ENCODE results near the gene ATG4B.
A peak's percentile ranks its signal among the peaks of the same experiment; 100 is the strongest.

Gene ATG4B

GRCh38 chr2:241666627-241667400 lies 29.3 kb downstream of the ATG4B start:
- DNase-seq (ENCODE audit: low spot score): no peak

- DNase-seq (ENCODE audit: low spot score): no peak
Measured at GRCh38 chr2:241668354-241668753, 30.9 kb downstream of the ATG4B start.

DNA sequence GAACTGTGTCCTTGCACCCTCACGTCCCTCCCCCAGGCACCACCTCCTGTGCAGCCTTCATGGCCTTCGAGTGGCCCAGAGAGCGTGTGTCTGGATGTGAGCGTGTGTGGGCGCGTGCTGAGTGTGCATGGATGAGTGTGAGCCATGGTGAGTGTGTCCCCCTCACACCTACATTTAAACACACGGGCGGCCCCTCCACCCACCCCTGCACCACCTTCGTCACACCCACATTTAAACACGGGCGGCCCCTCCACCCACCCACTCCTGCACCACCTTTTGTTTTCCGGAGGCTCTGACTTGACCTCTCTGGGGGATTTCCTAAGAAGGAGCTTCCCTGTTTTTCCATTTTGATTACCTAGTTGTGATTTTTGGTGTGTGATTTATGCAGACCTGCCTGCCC lies 31.3 kb downstream of the ATG4B start:
- DNase-seq (ENCODE audit: low spot score): no peak

DNA sequence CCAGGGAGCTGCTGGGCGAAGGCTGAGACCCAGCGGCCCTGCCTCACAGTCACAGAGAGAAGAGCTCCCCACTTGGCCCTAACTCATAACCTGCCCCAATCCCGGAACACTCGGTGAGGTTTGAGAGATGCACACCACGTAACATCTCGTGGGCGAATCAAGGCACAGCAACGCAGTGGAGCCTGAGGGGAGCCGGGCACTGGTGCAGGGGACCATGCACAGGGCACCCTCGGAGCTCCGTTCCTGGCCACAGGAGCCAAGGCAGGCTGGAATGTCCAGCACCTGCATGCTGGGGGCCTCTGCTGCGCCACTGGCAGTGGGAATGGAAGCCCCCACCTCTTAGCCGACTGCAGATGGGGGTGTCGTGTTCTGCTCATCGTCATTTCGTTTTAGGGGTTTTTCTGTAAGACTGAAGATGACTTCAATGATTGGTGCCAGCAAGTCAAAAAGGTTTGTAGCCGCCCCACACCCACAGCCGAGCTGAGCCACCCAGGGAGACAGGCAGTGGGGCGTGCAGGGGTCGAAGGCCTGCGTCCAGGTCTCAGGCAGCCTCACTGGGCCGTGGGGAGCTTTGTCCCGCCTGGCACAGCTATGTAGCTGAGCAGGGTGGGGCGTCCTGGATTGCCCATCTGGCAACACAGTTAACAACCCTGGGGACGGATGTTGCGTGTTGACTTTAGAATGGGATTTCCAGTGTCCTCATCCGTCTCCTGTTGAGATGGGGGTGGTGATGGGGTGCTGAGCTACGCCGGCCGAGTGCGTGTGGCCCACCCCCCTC lies 33.0 kb downstream of the ATG4B start:
- no peak for DNase-seq (ENCODE audit: low spot score)

- DNase-seq (ENCODE audit: low spot score): no peak
Measured at GRCh38 chr2:241671457-241672240, 34.2 kb downstream of the ATG4B start.

DNA sequence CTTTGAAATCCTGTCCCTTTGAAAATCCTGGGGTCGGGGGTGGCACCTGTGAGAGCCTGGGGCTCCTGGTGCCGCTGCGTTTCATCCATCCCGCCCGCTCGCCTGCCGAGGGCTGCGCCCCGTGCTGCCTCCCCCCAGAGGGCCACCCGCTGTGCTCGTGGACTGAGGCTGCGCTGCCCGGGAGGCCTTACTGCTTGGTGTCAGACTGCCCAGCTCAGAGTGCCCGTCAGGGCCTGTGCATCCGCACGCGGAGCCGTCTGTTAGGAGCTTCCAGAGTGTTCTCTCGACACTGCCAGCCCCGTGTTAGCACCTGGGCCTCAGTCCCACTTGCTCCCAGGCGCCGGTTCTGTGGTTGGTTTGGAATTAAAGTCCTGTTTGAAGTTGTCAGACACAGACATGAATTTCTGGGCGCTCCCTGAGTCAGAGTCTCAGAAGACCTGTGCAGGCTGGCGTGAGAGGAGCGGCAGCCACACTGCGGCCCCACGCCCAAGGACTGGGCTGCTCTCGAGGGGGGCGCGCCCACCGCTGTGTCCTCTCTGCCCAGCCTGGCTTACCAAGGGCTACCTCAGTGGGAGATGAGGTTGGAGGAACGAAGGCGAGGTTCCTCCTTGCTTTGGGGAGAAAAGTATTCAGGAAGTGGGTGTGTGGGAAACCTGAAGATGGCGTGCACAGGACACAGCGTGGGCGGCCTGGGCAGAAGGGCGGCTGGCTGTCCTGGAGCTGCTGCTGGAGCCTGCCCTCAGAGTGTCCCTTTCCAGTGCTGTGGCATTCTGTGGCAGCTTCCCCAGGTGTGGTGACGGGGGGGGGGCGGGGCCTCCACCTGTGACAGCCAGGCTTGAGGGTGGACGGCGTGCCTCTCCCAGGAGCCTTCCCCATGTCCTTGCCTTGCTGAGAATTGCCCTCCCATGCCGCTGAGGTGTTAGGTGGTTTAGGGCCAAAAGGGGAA lies 35.0 kb downstream of the ATG4B start:
- DNase-seq (ENCODE audit: low spot score): no peak

DNA sequence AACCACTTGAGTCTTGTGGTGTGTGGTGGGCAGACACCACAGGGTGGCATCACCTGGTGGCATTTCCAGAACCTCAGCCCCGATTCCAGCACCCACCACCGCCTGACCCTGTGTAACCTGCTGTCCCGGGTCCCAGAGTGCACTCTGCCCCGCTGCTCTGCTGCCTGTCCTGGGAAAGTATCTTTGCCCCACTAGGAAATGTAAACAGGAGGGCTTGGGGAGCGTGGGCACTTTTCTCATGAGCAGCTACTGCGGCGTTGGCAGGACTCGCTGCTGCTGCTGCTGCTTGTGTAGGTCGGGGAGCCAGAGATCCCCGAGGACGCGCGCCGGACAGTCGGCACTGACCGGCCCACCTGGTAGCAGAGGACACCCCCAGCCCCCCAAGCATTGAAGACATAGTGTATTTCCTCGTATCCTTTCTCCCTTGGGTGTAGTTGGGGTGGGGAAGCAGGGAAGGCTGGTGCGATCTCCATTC lies 35.7 kb downstream of the ATG4B start:
- DNase-seq (ENCODE audit: low spot score): no peak

DNA sequence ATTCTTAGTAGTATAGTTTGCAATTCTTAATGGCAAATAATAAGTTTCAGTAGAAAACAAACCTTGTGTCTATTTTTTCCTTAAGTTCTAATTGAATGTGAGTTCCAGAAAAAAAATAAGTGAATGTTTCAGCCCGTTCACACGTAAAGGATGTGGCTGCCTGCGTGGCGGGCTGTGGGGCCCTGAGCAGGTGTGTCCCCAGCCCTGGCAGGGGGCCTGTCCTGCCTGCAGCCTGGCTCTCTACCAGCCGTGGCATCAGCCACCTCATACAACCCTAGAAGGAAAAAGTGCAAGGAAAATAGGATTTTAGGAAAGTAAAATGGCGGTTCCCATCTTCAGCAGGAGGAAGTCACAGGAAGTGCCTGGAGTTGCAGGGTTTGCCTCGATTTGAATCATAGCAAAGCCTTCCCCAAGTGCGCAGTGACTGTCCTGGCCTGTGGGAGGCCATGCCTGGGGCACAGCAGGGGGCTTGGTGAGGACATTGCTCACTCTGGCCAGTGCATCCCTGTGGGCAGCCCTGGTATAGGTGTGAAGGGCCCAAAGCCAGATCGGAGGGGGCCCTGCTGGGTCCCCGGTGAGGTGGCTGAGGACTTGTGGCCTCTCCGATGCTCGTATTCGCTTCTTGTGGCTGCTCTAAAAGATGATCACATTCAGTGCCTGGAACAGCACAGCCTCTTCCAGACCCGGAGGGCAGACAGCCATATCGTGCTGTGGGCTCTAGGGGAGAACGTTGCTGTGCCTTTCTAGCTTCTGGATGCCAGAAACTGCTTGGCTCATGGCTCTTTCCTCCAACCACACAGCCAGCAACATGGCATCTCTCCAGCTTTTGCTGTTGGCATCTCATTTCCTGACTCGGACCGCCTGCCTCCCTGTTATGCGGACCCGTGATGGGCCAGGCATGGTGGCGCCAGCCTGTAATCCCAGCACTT lies 36.6 kb downstream of the ATG4B start:
- no peak for DNase-seq (ENCODE audit: low spot score)

DNA sequence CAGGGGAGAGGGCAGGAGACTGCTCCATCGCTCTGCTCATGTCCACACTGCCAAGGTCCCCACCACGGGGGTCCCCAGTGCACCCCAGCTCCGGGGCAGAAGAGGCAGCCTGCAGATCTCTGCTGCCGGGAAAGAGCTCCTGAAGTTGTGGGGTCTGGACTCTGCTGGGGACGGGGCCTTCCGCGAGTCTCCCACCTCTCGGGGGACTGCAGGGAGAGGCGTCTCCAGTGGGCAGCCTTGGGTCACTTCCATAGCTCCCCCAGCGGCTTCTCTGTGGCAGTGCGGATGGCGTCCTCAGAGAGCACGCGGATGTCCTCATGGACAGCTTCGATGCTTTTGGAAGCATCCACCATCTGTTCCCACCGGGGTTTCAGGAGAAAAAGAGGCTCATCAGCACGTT lies 38.4 kb downstream of the ATG4B start:
- no peak for DNase-seq (ENCODE audit: low spot score)

- DNase-seq (ENCODE audit: low spot score): no peak
Measured at GRCh38 chr2:241676665-241677064, 39.2 kb downstream of the ATG4B start.

GRCh38 chr2:241677392-241677791 lies 39.9 kb downstream of the ATG4B start:
- DNase-seq (ENCODE audit: low spot score): no peak

DNA sequence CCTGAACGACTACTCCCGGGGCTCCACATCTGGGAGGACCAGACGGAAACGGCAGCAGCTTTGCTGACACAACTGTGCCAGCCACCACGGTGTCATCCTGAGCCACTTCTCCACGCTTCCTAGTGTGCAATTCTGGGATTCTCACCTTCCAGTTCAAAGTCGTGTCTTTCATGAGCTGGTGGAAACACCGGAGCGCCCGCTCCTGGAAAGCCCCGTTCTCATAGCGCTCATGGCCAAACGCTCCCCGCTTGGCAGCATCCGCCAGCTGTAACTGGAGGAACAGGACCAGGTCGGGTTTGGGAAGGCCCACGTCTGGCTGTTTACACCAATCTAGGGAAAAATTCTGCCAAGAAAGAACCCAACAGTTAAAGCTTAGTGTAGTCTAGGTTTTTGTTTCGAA lies 40.8 kb downstream of the ATG4B start:
- no peak for DNase-seq (ENCODE audit: low spot score)

GRCh38 chr2:241678784-241679540 lies 41.5 kb downstream of the ATG4B start:
- no peak for DNase-seq (ENCODE audit: low spot score)

DNA sequence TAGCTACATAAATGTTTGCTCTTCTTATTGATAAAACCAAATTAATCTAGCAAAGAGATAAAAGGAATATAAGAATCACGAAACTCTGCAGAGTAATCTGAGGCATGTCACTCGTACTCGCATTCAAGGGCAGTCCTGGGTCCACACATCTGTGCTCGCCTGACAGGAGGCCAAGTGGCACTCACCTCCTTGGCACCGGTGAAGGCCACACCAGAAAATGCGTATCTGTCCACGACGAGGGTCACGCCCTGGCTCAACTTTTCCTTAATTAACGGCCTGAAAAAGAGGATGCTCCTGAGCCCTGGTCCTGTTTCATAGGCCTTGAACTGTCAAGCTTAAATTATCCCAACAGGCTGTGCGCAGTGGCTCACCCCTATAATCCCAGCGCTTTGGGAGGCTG lies 42.6 kb downstream of the ATG4B start:
- DNase-seq (ENCODE audit: low spot score): no peak

- DNase-seq (ENCODE audit: low spot score): peak; percentile 45
Measured at GRCh38 chr2:241680827-241681599, 43.5 kb downstream of the ATG4B start.

DNA sequence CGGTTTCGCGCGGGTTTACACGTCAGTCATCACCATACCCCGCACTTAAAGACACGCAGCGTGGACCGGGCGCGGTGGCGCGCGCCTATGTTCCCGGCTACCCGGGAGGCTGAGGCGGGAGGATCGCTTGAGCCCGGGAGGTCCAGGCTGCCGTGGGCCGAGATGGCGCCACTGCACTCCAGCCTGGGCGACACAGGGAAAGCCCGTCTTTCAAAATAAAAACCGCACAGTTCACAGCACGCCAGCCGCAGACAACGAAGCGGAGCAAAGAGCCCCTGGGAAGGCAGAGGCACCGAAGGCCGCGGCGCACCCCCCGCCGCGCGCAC lies 48.8 kb downstream of the ATG4B start:
- DNase-seq (ENCODE audit: low spot score): no peak

DNA sequence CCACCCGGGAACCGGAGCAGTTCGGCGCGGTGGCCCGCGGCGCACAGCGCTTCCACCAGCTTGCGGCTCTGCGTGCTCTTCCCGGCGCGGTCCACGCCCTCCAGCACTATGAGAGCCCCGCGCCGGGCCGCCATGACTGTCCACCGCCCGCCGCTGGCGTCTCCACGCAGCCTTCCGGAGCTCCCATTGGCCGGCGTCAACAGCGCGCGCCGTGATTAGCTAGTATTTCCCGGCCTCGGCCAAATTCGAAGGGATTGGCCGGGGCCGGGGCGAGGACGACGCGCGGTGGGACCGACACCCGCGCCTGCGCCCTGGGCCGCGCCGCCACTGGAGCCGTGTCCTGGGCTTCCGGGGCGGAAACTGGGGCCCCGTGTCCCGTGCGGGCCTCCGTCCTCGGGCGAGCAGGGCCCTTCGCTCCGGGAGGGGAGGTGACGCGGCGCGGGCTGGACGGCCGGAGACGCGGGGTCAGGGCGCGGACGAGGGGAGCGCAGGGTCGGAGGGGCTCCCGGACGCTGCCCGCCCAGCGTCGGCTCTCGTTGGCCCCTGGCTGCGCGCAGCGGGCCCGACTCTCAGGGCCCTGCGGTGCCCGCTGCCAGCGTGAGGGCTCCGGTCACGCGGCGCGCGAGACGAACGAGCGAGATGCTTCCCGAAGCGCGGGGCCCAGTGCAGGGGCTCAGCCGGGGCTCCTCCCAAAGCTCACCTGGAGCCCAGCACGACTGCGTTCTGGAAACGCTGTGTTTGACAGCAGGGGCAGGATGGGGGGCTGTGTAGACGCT lies 49.3 kb downstream of the ATG4B start, which contains the start of gene DTYMK:
TSS of gene DTYMK (minus strand) at position 166 of the 776 bp plus-strand sequence. CDS start at position 134, 32 bp downstream.
- DNase-seq (ENCODE audit: low spot score): peak; percentile 93

DNA sequence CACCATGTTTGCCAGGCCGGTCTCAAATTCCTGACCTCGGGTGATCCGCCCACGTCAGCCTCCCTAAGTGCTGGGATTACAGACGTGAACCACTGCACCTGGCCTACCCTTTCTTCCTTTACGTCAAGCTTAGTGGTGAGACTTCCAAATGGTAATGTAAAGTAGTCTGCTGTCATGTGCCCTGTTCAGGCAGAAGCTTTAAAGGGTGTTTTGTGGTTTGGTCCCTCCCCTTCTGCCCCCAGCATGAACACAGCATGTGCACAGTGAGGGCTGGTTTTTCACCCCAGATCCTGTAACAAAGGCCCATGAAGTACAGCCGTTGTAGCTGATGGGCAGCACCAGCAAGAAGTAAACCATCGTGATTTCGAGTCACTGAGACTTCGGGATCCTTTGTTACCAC lies 51.8 kb downstream of the ATG4B start:
- no peak for DNase-seq (ENCODE audit: low spot score)

All from SW480 (cell line).